Measurements from ENCODE around the gene TBC1D9B. TPM values are rescaled to one million over a fixed set of nuclear protein-coding genes. Genes with fewer than 3 reads are reported as not detected.

The TBC1D9B gene
- polyA plus RNA-seq, 1 donor, result 83.0 TPM

GRCh38 chr5:179829732-179830435, 77.8 kb downstream of the TBC1D9B start:
- Histone ChIP-seq H3K27ac (ENCODE audit: low read length) (no peak overlapping the region), H3K4me1 (ENCODE audit: control insufficient read depth, insufficient read depth, low read length) (peaks cover 28% of the 10 kb centered on the region), H3K9me3 (ENCODE audit: control insufficient read depth, low read depth, low read length) (no peaks in the 10 kb centered on the region), H3K4me3 (ENCODE audit: low read length) (no peak overlapping the region), H3K27me3 (ENCODE audit: control insufficient read depth, insufficient read depth, low read length) (no peaks in the 10 kb centered on the region), H3K36me3 (ENCODE audit: control insufficient read depth, insufficient read depth, low read length) (peaks cover 78% of the 10 kb centered on the region)
- 83% methylated on average over 1 of the region's 7 CpGs for WGBS (ENCODE audit: insufficient coverage, low lambda C conversion rate)
- no peak for DNase-seq

- H3K27ac ChIP-seq (ENCODE audit: low read length), result no peak overlapping the region
Measured at GRCh38 chr5:179828756-179829421, 78.8 kb downstream of the TBC1D9B start.

GRCh38 chr5:179827680-179828079, 80.0 kb downstream of the TBC1D9B start:
- Histone ChIP-seq H3K36me3 (ENCODE audit: control insufficient read depth, insufficient read depth, low read length) (peaks cover 84% of the 10 kb centered on the region), H3K9me3 (ENCODE audit: control insufficient read depth, low read depth, low read length) (peaks cover 3% of the 10 kb centered on the region), H3K27me3 (ENCODE audit: control insufficient read depth, insufficient read depth, low read length) (no peaks in the 10 kb centered on the region), H3K4me1 (ENCODE audit: control insufficient read depth, insufficient read depth, low read length) (peaks cover 48% of the 10 kb centered on the region), H3K4me3 (ENCODE audit: low read length) (no peak overlapping the region), H3K27ac (ENCODE audit: low read length) (peak overlapping the region; percentile 66)
- DNase-seq, result peak in 1 of 2 donors; percentile 72
- 60% methylated on average over 1 of the region's 9 CpGs for WGBS (ENCODE audit: insufficient coverage, low lambda C conversion rate)

More at GRCh38 chr5:179828756-179829421, 78.8 kb downstream of the TBC1D9B start:
- no CpG with 5 or more reads among the region's 3 CpGs for WGBS (ENCODE audit: insufficient coverage, low lambda C conversion rate)
- peaks cover 2% of the 10 kb centered on the region for H3K9me3 ChIP-seq (ENCODE audit: control insufficient read depth, low read depth, low read length)
- peaks cover 84% of the 10 kb centered on the region for H3K36me3 ChIP-seq (ENCODE audit: control insufficient read depth, insufficient read depth, low read length)
- no peaks in the 10 kb centered on the region for H3K27me3 ChIP-seq (ENCODE audit: control insufficient read depth, insufficient read depth, low read length)
- no peak for DNase-seq
- no peak overlapping the region for H3K4me3 ChIP-seq (ENCODE audit: low read length)
- H3K4me1 ChIP-seq (ENCODE audit: control insufficient read depth, insufficient read depth, low read length), result peaks cover 37% of the 10 kb centered on the region

GRCh38 chr5:179825655-179826182, 82.0 kb downstream of the TBC1D9B start:
- peak; percentile 76 to 86 for DNase-seq
- Histone ChIP-seq H3K4me1 (ENCODE audit: control insufficient read depth, insufficient read depth, low read length) (peaks cover 57% of the 10 kb centered on the region), H3K36me3 (ENCODE audit: control insufficient read depth, insufficient read depth, low read length) (peaks cover 74% of the 10 kb centered on the region), H3K27ac (ENCODE audit: low read length) (peak overlapping the region; percentile 63), H3K9me3 (ENCODE audit: control insufficient read depth, low read depth, low read length) (peaks cover 6% of the 10 kb centered on the region), H3K27me3 (ENCODE audit: control insufficient read depth, insufficient read depth, low read length) (no peaks in the 10 kb centered on the region), H3K4me3 (ENCODE audit: low read length) (no peak overlapping the region)
- WGBS (ENCODE audit: insufficient coverage, low lambda C conversion rate), result 60% methylated on average over 1 of the region's 13 CpGs

- Histone ChIP-seq H3K27me3 (ENCODE audit: control insufficient read depth, insufficient read depth, low read length) (no peaks in the 10 kb centered on the region), H3K9me3 (ENCODE audit: control insufficient read depth, low read depth, low read length) (peaks cover 6% of the 10 kb centered on the region), H3K4me1 (ENCODE audit: control insufficient read depth, insufficient read depth, low read length) (peaks cover 65% of the 10 kb centered on the region), H3K4me3 (ENCODE audit: low read length) (no peak overlapping the region), H3K27ac (ENCODE audit: low read length) (no peak overlapping the region), H3K36me3 (ENCODE audit: control insufficient read depth, insufficient read depth, low read length) (peaks cover 65% of the 10 kb centered on the region)
- no peak for DNase-seq
- WGBS (ENCODE audit: insufficient coverage, low lambda C conversion rate), result no CpG with 5 or more reads among the region's 3 CpGs
Measured at GRCh38 chr5:179824745-179825112, 83.0 kb downstream of the TBC1D9B start.

GRCh38 chr5:179823937-179824744, 83.6 kb downstream of the TBC1D9B start:
- Histone ChIP-seq H3K4me3 (ENCODE audit: low read length) (no peak overlapping the region), H3K36me3 (ENCODE audit: control insufficient read depth, insufficient read depth, low read length) (peaks cover 61% of the 10 kb centered on the region), H3K27me3 (ENCODE audit: control insufficient read depth, insufficient read depth, low read length) (no peaks in the 10 kb centered on the region), H3K27ac (ENCODE audit: low read length) (no peak overlapping the region), H3K4me1 (ENCODE audit: control insufficient read depth, insufficient read depth, low read length) (peaks cover 71% of the 10 kb centered on the region), H3K9me3 (ENCODE audit: control insufficient read depth, low read depth, low read length) (peaks cover 9% of the 10 kb centered on the region)
- DNase-seq, result no peak
- no CpG with 5 or more reads among the region's 22 CpGs for WGBS (ENCODE audit: insufficient coverage, low lambda C conversion rate)

- WGBS (ENCODE audit: insufficient coverage, low lambda C conversion rate), result no CpG with 5 or more reads among the region's 8 CpGs
- H3K27me3 ChIP-seq (ENCODE audit: control insufficient read depth, insufficient read depth, low read length), result no peaks in the 10 kb centered on the region
- H3K4me3 ChIP-seq (ENCODE audit: low read length), result peak overlapping the region; percentile 94
- no peak overlapping the region for H3K27ac ChIP-seq (ENCODE audit: low read length)
- H3K36me3 ChIP-seq (ENCODE audit: control insufficient read depth, insufficient read depth, low read length), result peaks cover 47% of the 10 kb centered on the region
- H3K9me3 ChIP-seq (ENCODE audit: control insufficient read depth, low read depth, low read length), result peaks cover 11% of the 10 kb centered on the region
- H3K4me1 ChIP-seq (ENCODE audit: control insufficient read depth, insufficient read depth, low read length), result peaks cover 80% of the 10 kb centered on the region
- no peak for DNase-seq
Measured at GRCh38 chr5:179822444-179822990, 85.2 kb downstream of the TBC1D9B start.

GRCh38 chr5:179822059-179822432, 85.7 kb downstream of the TBC1D9B start:
- Histone ChIP-seq H3K27ac (ENCODE audit: low read length) (no peak overlapping the region), H3K27me3 (ENCODE audit: control insufficient read depth, insufficient read depth, low read length) (no peaks in the 10 kb centered on the region), H3K9me3 (ENCODE audit: control insufficient read depth, low read depth, low read length) (peaks cover 11% of the 10 kb centered on the region), H3K36me3 (ENCODE audit: control insufficient read depth, insufficient read depth, low read length) (peaks cover 46% of the 10 kb centered on the region), H3K4me3 (ENCODE audit: low read length) (peak overlapping the region; percentile 94), H3K4me1 (ENCODE audit: control insufficient read depth, insufficient read depth, low read length) (peaks cover 79% of the 10 kb centered on the region)
- WGBS (ENCODE audit: insufficient coverage, low lambda C conversion rate), result no CpG with 5 or more reads among the region's 3 CpGs
- DNase-seq, result no peak

- H3K4me3 ChIP-seq (ENCODE audit: low read length), result peak overlapping the region; percentile 94
- no CpG with 5 or more reads among the region's 54 CpGs for WGBS (ENCODE audit: insufficient coverage, low lambda C conversion rate)
- peak; percentile 93 for DNase-seq
- peaks cover 11% of the 10 kb centered on the region for H3K9me3 ChIP-seq (ENCODE audit: control insufficient read depth, low read depth, low read length)
- H3K27ac ChIP-seq (ENCODE audit: low read length), result peak overlapping the region; percentile 86
- peaks cover 41% of the 10 kb centered on the region for H3K36me3 ChIP-seq (ENCODE audit: control insufficient read depth, insufficient read depth, low read length)
- H3K27me3 ChIP-seq (ENCODE audit: control insufficient read depth, insufficient read depth, low read length), result no peaks in the 10 kb centered on the region
- peaks cover 77% of the 10 kb centered on the region for H3K4me1 ChIP-seq (ENCODE audit: control insufficient read depth, insufficient read depth, low read length)
Measured at GRCh38 chr5:179821298-179822058, 86.2 kb downstream of the TBC1D9B start.
